ENCODE results near the gene FURIN. TPM values are rescaled to one million over a fixed set of nuclear protein-coding genes. Genes with fewer than 3 reads are reported as not detected.

FURIN gene
- polyA plus RNA-seq, 2 of the 4 experiments (the other 2 are of a cell fraction) = 16.8 to 33.3 TPM

DNA sequence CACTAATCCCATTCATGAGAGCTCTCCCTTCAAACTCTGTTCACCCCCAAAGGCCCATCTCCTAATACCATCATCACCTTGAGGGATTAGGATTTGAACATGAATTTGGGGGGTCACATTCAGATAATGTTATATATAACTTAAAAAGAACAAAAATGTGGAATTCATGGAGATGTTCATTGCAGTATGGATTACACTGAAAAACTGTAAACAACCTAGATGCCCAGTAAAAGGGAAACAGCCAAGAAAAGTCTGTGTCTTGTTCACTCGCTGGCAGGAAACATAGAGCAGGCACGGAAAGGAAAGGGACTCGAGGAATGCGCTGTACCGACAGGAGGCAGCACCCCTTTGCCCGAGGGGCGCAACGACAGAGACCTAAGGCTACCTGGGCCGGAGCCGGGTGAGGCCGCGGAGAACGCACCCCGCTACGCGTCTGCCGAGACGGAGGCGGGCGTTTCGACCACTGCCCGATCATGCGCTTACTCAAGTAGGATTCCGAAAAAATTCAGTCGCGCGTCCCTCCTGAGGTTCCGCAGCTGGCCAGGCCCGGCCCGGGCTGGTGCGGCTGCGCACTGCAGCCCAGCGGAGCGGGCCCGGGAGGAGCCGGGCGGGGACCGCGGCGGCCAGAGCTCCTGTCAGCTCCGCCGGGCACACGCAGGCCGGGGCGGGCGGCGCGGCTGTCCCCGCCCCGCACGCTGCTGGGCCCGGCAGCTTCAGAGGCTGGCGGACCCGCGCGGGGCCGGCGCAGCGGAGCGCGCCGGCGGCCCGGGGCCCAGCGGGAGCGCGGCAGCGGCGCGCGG is 33.9 kb downstream of the FURIN start (continued):
- TF ChIP-seq, protein P1, sequence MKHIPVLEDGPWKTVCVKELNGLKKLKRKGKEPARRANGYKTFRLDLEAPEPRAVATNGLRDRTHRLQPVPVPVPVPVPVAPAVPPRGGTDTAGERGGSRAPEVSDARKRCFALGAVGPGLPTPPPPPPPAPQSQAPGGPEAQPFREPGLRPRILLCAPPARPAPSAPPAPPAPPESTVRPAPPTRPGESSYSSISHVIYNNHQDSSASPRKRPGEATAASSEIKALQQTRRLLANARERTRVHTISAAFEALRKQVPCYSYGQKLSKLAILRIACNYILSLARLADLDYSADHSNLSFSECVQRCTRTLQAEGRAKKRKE (CRISPR knock-in tag; IDR thresholded peaks at IDR 0.05; ENCODE audit: low read depth) = no peak
- TF ChIP-seq KDM1A (IDR thresholded peaks at IDR 0.05; ENCODE audit: low read depth) (no peak), HEYL (CRISPR knock-in tag; IDR thresholded peaks at IDR 0.05) (no peak), CHD4 (IDR thresholded peaks at IDR 0.05; ENCODE audit: borderline replicate concordance) (no peak), BHLHE40 (IDR thresholded peaks at IDR 0.05; ENCODE audit: low read depth, low read length) (no peak), MAFK (IDR thresholded peaks at IDR 0.05; ENCODE audit: partially characterized antibody) (no peak), NR3C1 (IDR thresholded peaks at IDR 0.05) (no peak), FOXS1 (CRISPR knock-in tag; IDR thresholded peaks at IDR 0.05) (no peak), NPAS2 (CRISPR knock-in tag; IDR thresholded peaks at IDR 0.05; ENCODE audit: borderline replicate concordance) (no peak), MAZ (IDR thresholded peaks at IDR 0.05; ENCODE audit: borderline replicate concordance, low read depth, low read length) (no peak), GATA3 (IDR thresholded peaks at IDR 0.05; ENCODE audit: borderline replicate concordance) (no peak; the same call in 1 of the 2 replicates), ZSCAN20 (CRISPR knock-in tag; IDR thresholded peaks at IDR 0.05) (no peak), ZFP36 (IDR thresholded peaks at IDR 0.05; ENCODE audit: borderline replicate concordance, partially characterized antibody) (no peak), EHMT2 (IDR thresholded peaks at IDR 0.05; ENCODE audit: low read depth) (no peak), ZNF302 (CRISPR knock-in tag; IDR thresholded peaks at IDR 0.05) (no peak), TP53 (CRISPR knock-in tag; IDR thresholded peaks at IDR 0.05) (no peak), ZC3H11A (IDR thresholded peaks at IDR 0.05) (no peak), SMC3 (IDR thresholded peaks at IDR 0.05) (peak; percentile 68)
- TF ChIP-seq, protein P2, sequence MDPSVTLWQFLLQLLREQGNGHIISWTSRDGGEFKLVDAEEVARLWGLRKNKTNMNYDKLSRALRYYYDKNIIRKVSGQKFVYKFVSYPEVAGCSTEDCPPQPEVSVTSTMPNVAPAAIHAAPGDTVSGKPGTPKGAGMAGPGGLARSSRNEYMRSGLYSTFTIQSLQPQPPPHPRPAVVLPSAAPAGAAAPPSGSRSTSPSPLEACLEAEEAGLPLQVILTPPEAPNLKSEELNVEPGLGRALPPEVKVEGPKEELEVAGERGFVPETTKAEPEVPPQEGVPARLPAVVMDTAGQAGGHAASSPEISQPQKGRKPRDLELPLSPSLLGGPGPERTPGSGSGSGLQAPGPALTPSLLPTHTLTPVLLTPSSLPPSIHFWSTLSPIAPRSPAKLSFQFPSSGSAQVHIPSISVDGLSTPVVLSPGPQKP (IDR thresholded peaks at IDR 0.05; ENCODE audit: low read depth, low read length) = no peak
- TF ChIP-seq, protein P3, sequence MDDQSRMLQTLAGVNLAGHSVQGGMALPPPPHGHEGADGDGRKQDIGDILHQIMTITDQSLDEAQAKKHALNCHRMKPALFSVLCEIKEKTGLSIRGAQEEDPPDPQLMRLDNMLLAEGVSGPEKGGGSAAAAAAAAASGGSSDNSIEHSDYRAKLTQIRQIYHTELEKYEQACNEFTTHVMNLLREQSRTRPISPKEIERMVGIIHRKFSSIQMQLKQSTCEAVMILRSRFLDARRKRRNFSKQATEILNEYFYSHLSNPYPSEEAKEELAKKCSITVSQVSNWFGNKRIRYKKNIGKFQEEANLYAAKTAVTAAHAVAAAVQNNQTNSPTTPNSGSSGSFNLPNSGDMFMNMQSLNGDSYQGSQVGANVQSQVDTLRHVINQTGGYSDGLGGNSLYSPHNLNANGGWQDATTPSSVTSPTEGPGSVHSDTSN (IDR thresholded peaks at IDR 0.05) = no peak
- TF ChIP-seq, protein P4, sequence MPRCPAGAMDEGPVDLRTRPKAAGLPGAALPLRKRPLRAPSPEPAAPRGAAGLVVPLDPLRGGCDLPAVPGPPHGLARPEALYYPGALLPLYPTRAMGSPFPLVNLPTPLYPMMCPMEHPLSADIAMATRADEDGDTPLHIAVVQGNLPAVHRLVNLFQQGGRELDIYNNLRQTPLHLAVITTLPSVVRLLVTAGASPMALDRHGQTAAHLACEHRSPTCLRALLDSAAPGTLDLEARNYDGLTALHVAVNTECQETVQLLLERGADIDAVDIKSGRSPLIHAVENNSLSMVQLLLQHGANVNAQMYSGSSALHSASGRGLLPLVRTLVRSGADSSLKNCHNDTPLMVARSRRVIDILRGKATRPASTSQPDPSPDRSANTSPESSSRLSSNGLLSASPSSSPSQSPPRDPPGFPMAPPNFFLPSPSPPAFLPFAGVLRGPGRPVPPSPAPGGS (IDR thresholded peaks at IDR 0.05) = peak; percentile 58; the same call in 1 of the 3 replicates
- TF ChIP-seq, protein P5, sequence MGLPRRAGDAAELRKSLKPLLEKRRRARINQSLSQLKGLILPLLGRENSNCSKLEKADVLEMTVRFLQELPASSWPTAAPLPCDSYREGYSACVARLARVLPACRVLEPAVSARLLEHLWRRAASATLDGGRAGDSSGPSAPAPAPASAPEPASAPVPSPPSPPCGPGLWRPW (IDR thresholded peaks at IDR 0.05) = no peak
- TF ChIP-seq, protein P6, sequence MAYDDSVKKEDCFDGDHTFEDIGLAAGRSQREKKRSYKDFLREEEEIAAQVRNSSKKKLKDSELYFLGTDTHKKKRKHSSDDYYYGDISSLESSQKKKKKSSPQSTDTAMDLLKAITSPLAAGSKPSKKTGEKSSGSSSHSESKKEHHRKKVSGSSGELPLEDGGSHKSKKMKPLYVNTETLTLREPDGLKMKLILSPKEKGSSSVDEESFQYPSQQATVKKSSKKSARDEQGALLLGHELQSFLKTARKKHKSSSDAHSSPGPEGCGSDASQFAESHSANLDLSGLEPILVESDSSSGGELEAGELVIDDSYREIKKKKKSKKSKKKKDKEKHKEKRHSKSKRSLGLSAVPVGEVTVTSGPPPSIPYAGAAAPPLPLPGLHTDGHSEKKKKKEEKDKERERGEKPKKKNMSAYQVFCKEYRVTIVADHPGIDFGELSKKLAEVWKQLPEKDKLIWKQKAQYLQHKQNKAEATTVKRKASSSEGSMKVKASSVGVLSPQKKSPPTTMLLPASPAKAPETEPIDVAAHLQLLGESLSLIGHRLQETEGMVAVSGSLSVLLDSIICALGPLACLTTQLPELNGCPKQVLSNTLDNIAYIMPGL (CRISPR knock-in tag; IDR thresholded peaks at IDR 0.05; ENCODE audit: borderline replicate concordance) = peak; percentile 95; the same call in 1 of the 2 replicates
